Endothelial cell of umbilical vein (primary cell): ENCODE measurements around the gene SMTNL1. TPM values are rescaled to one million over a fixed set of nuclear protein-coding genes. Genes with fewer than 3 reads are reported as not detected.

Source experiments
- BruUV-seq: library from RNA; stranded (reverse); fragments of 400-500 nt; replicated peaks from 2 replicates; lab custom pipeline; 2021; lab: Mats Ljungman, UMichigan
- CTCF ChIA-PET: fragments of 300-600, 350-600 bp; sonication (Branson Sonifier 250); formaldehyde crosslinking; loops from one replicate; lab custom pipeline; 2021; ENCODE audit warnings: antibody characterized with exemption, inconsistent platforms; lab: Charles Lee
- POLR2A ChIA-PET: fragments of 300-600, 350-600 bp; sonication (Branson Sonifier 250); formaldehyde crosslinking; loops from one replicate; lab custom pipeline; 2021; ENCODE audit warnings: antibody characterized with exemption, inconsistent platforms; lab: Charles Lee
- DNase-seq: peaks from one replicate; pipeline ENCODE4 v3.0.0-alpha.2; 2011; ENCODE audit warnings: low read depth, low spot score
- FAIRE-seq: peaks from 2 replicates; lab custom pipeline; 2011; peaks lifted over from hg19 to GRCh38; lab: Jason Lieb, UNC
- H2AFZ ChIP-seq: 2 replicates; pipeline ENCODE4 v1.6.0; 2012; ENCODE audit warnings: low read depth, low read length, control low read depth, inconsistent platforms
- H3K27ac ChIP-seq: 2 replicates; pipeline ENCODE4 v1.5.1; 2011; ENCODE audit warnings: low read depth, mild to moderate bottlenecking, control low read depth, low read length, moderate library complexity; ENCODE audit not compliant: insufficient read depth
- H3K27me3 ChIP-seq, 2 experiments: 2 replicates each; pipeline versions ENCODE4 v1.6.0 to v1.6.1; 2011; ENCODE audit warnings: low read length in 2 of 2, mixed read lengths in 1 of 2; ENCODE audit not compliant: control insufficient read depth in 2 of 2, insufficient read depth in 2 of 2
- H3K36me3 ChIP-seq, 2 experiments: 2 replicates in 1 of 2; 3 replicates in 1 of 2; pipeline ENCODE4 v1.5.1; 2011; ENCODE audit warnings: low read length in 2 of 2, mild to moderate bottlenecking in 1 of 2, moderate library complexity in 1 of 2; ENCODE audit not compliant: control insufficient read depth in 2 of 2, insufficient read depth in 2 of 2; ENCODE audit errors: extremely low read depth in 1 of 2
- H3K4me1 ChIP-seq: 3 replicates; pipeline ENCODE4 v1.5.1; 2011; ENCODE audit warnings: mild to moderate bottlenecking, low read length; ENCODE audit not compliant: control insufficient read depth, insufficient read depth; ENCODE audit errors: extremely low read depth
- H3K4me2 ChIP-seq: 2 replicates; pipeline ENCODE4 v1.6.1; 2011; ENCODE audit warnings: low read length, control low read depth, mixed read lengths; ENCODE audit not compliant: insufficient read depth
- H3K4me3 ChIP-seq, 3 experiments: fragments of 200-600 bp in 1 of 3; sonication (generic), shearing (Covaris generic) in 1 of 3; replicated peaks in 1 of 3; 2 replicates each; pipeline ENCODE4 v1.5.1; 2011 to 2016; ENCODE audit warnings: control low read depth in 3 of 3, low read length in 3 of 3, mild to moderate bottlenecking in 2 of 3, inconsistent platforms in 1 of 3, low read depth in 1 of 3, moderate library complexity in 1 of 3; ENCODE audit not compliant: insufficient read depth in 1 of 3
- H3K79me2 ChIP-seq: 2 replicates; pipeline ENCODE4 v1.6.0; 2012; ENCODE audit warnings: low read length, inconsistent platforms; ENCODE audit not compliant: control insufficient read depth, insufficient read depth
- H3K9ac ChIP-seq: replicated peaks from 2 replicates; pipeline ENCODE3; 2011; ENCODE audit warnings: low read length, control low read depth; ENCODE audit not compliant: insufficient read depth; ENCODE audit errors: extremely low read depth
- H3K9me1 ChIP-seq: replicated peaks from 3 replicates; pipeline ENCODE4 v1.6.0; 2011; ENCODE audit warnings: mild to moderate bottlenecking, low read length; ENCODE audit not compliant: control insufficient read depth, insufficient read depth; ENCODE audit errors: extremely low read depth
- H3K9me3 ChIP-seq: replicated peaks from 2 replicates; pipeline ENCODE4 v1.5.1; 2012; ENCODE audit warnings: low read length, inconsistent platforms; ENCODE audit not compliant: control insufficient read depth, insufficient read depth
- H4K20me1 ChIP-seq: replicated peaks from 2 replicates; pipeline ENCODE3; 2011; ENCODE audit warnings: mild to moderate bottlenecking, low read length; ENCODE audit not compliant: control insufficient read depth, insufficient read depth; ENCODE audit errors: extremely low read depth
- GATA2 ChIP-seq: IDR thresholded peaks from 2 replicates; pipeline ENCODE4 v1.7.0; 2011; ENCODE audit warnings: low read depth, mild to moderate bottlenecking, moderate library complexity, mixed read lengths, low read length; ENCODE audit not compliant: insufficient read length, insufficient read depth
- MYC ChIP-seq: IDR thresholded peaks from one replicate; pipeline ENCODE4 v1.6.1; 2011; ENCODE audit warnings: mild to moderate bottlenecking, low read depth, low read length
- dilution Hi-C: fragments of 300-500 bp; cut with MboI; formaldehyde crosslinking; loops from one replicate; pipeline ENCODE4 v1.15.0; 2019; ENCODE audit warnings: low sequenced_read_pairs; ENCODE audit not compliant: extremely low pct_ligation_motif_present
- intact Hi-C: fragments of 100-400 bp; cut with micrococcal nuclease; formaldehyde crosslinking; loops from one replicate; pipeline ENCODE4 v1.10.0; 2022
- polyA plus RNA-seq, 4 experiments: library from polyadenylated mRNA; depleted of rRNA in 3 of 4; stranded (reverse) in 3 of 4; unstranded in 1 of 4; fragments of >200 nt; gene quantifications; 2 replicates each; pipeline versions ENCODE4 v1.2.1 to v1.2.3, GENCODE V29; 2011 to 2012; ENCODE audit warnings: missing spikeins in 1 of 4
- total RNA-seq: library from RNA; stranded (reverse); gene quantifications from 2 replicates; pipeline ENCODE4 v1.2.3, GENCODE V29; 2021
- TF ChIP-seq, protein P1 (sequence below), 2 donors: IDR thresholded peaks; 1 replicate in 1 of 2; 2 replicates in 1 of 2; pipeline ENCODE4 v1.5.1; 2011; ENCODE audit warnings: low read length in 2 of 2, mild to moderate bottlenecking in 2 of 2, moderate library complexity in 2 of 2, control low read depth in 1 of 2, inconsistent platforms in 1 of 2, low read depth in 1 of 2; ENCODE audit not compliant: insufficient read depth in 1 of 2; ENCODE audit errors: extremely low read depth in 1 of 2

SMTNL1 gene
- total and polyA plus RNA-seq, 2 donors (not counting 3 experiments of a cell fraction or from before 2014, with no cell fraction given), result not detected

DNA sequence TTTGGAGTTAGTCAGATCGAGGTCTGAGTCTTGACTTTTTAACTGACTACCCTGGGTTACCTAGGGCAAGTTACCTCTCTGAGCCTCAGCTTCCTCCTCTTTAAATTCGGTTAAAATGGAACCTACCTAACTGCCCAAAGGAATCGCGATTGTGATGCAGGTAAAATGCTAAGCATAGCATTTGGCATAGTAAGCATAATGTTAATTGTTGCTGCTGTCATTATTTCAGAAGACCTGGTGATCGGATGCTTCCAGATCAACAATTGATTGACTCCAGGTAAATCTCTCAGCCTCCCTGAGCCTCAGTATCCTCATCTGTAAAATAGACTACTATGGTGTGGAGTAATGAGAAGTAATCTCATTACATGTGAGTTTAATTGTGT lies 21.3 kb upstream of the SMTNL1 start:
- DNase-seq, result no peak
- Histone ChIP-seq H3K4me1 (peaks cover 9% of the 10 kb centered on the region), H3K4me2 (peak overlapping the region; percentile 88), H2AFZ (peak overlapping the region; percentile 94), H3K27me3 (no peaks in the 10 kb centered on the region), H3K36me3 (no peaks in the 10 kb centered on the region), H3K4me3 (peak overlapping the region; percentile 64 to 79 (median 68)), H3K79me2 (no peaks in the 10 kb centered on the region), H3K27ac (no peak overlapping the region), H3K9me1 (no peaks in the 10 kb centered on the region), H3K9ac (peak overlapping the region; percentile 62), H4K20me1 (no peaks in the 10 kb centered on the region), H3K9me3 (no peaks in the 10 kb centered on the region)
- no TSS peak for BruUV-seq
- dilution Hi-C loops (no loop called here), intact Hi-C loops (loop anchor here (1.0 kb wide), 1 partner anchor 17 kb away; no protein-coding TSS in a partner anchor)
- POLR2A ChIA-PET, result no interaction called here
- CTCF ChIA-PET, result interaction anchor here (0.9 to 9.0 kb wide), 7 partner anchors 11 to 128 kb away, joined by 3 to 166 read pairs (median 9); partner anchors contain the start of genes RTN4RL2 and TIMM10
- FAIRE-seq, result no peak
- TF ChIP-seq MYC, result no peak

DNA sequence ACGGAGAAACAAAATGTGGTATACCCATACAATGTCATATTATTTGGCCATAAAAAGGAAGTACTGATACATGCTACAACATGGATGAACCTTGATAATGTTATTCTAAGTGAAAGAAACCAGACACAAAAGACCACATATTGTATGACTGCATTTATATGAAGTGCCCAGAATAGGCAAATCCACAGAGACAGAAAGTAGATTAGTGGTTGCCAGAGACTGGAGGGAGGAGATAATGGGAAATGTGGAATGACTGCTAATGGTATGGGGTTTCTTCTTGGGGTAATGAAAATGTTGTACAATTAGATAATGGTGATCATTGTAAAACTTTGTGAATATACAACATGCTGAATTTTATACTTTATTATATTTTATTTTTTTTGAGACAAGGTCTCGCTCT lies 16.3 kb upstream of the SMTNL1 start:
- CTCF ChIA-PET, result interaction anchor here (1.6 to 9.0 kb wide), 2 partner anchors 28 to 63 kb away, joined by 4 to 166 read pairs; no protein-coding TSS in a partner anchor
- FAIRE-seq (no peak), DNase-seq (no peak)
- Histone ChIP-seq H3K9ac (no peak overlapping the region), H4K20me1 (no peaks in the 10 kb centered on the region), H3K4me2 (no peak overlapping the region), H3K9me3 (no peaks in the 10 kb centered on the region), H3K36me3 (no peaks in the 10 kb centered on the region), H3K4me3 (no peak overlapping the region), H3K27ac (no peak overlapping the region), H2AFZ (no peak overlapping the region), H3K27me3 (no peaks in the 10 kb centered on the region), H3K9me1 (no peaks in the 10 kb centered on the region), H3K4me1 (peaks cover under 1% of the 10 kb centered on the region), H3K79me2 (no peaks in the 10 kb centered on the region)
- dilution Hi-C loops (no loop called here), intact Hi-C loops (no loop called here)
- POLR2A ChIA-PET, result no interaction called here
- no TSS peak for BruUV-seq
- TF ChIP-seq, protein P1, sequence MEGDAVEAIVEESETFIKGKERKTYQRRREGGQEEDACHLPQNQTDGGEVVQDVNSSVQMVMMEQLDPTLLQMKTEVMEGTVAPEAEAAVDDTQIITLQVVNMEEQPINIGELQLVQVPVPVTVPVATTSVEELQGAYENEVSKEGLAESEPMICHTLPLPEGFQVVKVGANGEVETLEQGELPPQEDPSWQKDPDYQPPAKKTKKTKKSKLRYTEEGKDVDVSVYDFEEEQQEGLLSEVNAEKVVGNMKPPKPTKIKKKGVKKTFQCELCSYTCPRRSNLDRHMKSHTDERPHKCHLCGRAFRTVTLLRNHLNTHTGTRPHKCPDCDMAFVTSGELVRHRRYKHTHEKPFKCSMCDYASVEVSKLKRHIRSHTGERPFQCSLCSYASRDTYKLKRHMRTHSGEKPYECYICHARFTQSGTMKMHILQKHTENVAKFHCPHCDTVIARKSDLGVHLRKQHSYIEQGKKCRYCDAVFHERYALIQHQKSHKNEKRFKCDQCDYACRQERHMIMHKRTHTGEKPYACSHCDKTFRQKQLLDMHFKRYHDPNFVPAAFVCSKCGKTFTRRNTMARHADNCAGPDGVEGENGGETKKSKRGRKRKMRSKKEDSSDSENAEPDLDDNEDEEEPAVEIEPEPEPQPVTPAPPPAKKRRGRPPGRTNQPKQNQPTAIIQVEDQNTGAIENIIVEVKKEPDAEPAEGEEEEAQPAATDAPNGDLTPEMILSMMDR (IDR thresholded peaks at IDR 0.05; ENCODE audit: extremely low read depth in 1 of 2, insufficient read depth in 1 of 2, low read depth in 1 of 2, low read length in 2 of 2), result no peak
- TF ChIP-seq MYC, result no peak
- no peak for TF ChIP-seq GATA2
